ENCODE data around the gene ALDH1A1.
"Not testable (repeated sequence)": the region's sequence is repeated elsewhere in the genome, so short reads cannot be mapped to it uniquely, and the experiment has no call there.

The ALDH1A1 gene

DNA sequence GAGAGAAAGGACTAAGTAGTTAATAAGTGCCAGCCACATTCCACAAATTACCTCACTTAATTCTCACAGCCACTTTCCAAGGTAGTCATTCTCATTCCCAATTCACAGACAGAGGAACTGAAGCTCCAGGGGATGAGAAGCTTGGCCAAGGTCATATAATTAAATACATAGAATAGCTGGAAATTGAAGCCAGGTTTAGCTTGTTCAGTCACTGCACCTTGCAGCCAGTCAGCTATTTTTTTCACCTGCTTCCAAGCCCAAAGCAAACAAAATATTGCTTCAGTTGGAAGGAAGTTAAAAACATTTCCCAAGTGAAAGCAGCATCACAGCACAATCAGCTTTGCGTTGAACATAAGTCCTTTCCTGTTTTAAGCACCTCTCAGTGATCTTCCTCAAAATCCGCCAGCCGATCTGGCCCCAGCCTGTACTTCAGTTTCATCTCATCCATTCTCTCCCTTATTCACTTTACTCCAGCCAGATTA is 4.8 kb downstream of the ALDH1A1 start:
- Histone ChIP-seq H3K4me3 (ENCODE audit: low read length) (no peak overlapping the region), H2AFZ (ENCODE audit: low read depth, low read length) (no peak overlapping the region), H3K36me3 (ENCODE audit: insufficient read depth, low read length) (no peaks in the 10 kb centered on the region), H3K9me3 (ENCODE audit: low read length) (no peaks in the 10 kb centered on the region), H3K4me1 (ENCODE audit: insufficient read depth, low read length) (no peaks in the 10 kb centered on the region), H3K27me3 (ENCODE audit: insufficient read depth, low read length) (peaks cover 2% of the 10 kb centered on the region)

DNA sequence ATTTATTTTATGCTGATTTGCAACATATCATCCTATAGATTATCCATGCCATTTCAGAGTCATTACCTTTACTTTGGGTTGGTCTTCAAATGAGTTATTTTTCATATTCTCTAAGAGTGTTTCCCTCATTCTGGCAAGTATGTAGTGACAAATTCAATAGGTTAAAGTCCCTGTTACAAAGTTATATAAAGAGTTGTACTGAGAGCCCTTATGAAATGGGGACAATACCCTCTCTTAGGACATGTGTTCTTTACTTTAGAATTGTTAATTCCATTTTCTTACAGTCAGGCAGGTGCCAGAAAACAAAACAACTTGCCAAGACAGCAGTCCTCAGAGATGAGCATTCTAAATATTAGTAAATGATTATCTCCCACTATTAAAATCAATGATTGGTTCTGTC is 6.0 kb downstream of the ALDH1A1 start:
- Histone ChIP-seq H3K36me3 (ENCODE audit: insufficient read depth, low read length) (no peaks in the 10 kb centered on the region), H3K9me3 (ENCODE audit: low read length) (no peaks in the 10 kb centered on the region), H3K27me3 (ENCODE audit: insufficient read depth, low read length) (peaks cover 4% of the 10 kb centered on the region), H3K4me1 (ENCODE audit: insufficient read depth, low read length) (no peaks in the 10 kb centered on the region), H2AFZ (ENCODE audit: low read depth, low read length) (no peak overlapping the region), H3K4me3 (ENCODE audit: low read length) (no peak overlapping the region)

DNA sequence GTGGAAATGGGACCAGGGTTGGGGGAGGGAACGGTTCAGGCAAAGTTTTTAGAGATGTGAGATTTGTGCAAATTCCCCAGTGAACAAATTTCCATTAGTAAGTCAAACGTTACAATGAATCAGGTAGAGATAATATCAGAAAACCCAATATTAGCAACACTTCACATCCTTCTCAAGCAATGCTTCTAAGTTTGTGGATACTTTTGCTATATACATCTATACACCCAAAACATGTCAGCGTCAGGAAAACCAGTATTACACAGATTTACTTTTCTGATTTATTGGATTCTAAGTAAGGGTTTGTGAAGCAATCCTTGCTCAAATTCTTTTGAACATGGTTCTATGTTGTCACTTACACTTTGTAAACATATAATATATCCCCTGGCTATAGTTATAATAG is 6.5 kb downstream of the ALDH1A1 start:
- Histone ChIP-seq H3K27me3 (ENCODE audit: insufficient read depth, low read length) (peaks cover 6% of the 10 kb centered on the region), H3K36me3 (ENCODE audit: insufficient read depth, low read length) (no peaks in the 10 kb centered on the region), H2AFZ (ENCODE audit: low read depth, low read length) (no peak overlapping the region), H3K4me3 (ENCODE audit: low read length) (no peak overlapping the region), H3K4me1 (ENCODE audit: insufficient read depth, low read length) (no peaks in the 10 kb centered on the region), H3K9me3 (ENCODE audit: low read length) (no peaks in the 10 kb centered on the region)

DNA sequence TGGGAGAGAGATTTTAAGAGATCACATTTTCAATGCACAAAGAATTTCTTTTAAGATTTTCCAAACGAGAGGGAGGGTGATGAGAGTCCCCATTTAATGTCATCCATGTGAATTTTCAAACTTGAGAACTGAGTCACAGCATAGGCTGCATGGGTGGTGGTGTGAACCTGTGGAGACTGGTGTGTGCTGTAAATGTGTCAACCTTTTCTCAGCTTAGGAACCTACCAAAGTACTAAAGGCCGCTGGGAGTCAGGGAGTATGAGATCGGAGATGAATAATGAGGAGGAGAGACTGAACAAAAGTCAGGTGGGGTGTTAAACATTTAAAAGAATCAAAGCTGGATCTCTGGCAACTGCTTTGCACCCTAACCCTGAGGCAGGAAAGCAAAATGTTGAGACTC is 7.5 kb downstream of the ALDH1A1 start:
- no peaks in the 10 kb centered on the region for H3K4me1 ChIP-seq (ENCODE audit: insufficient read depth, low read length)
- H2AFZ ChIP-seq (ENCODE audit: low read depth, low read length): no peak overlapping the region
- no peaks in the 10 kb centered on the region for H3K9me3 ChIP-seq (ENCODE audit: low read length)
- peaks cover 4% of the 10 kb centered on the region for H3K27me3 ChIP-seq (ENCODE audit: insufficient read depth, low read length)
- no peaks in the 10 kb centered on the region for H3K36me3 ChIP-seq (ENCODE audit: insufficient read depth, low read length)
- no peak overlapping the region for H3K4me3 ChIP-seq (ENCODE audit: low read length)

DNA sequence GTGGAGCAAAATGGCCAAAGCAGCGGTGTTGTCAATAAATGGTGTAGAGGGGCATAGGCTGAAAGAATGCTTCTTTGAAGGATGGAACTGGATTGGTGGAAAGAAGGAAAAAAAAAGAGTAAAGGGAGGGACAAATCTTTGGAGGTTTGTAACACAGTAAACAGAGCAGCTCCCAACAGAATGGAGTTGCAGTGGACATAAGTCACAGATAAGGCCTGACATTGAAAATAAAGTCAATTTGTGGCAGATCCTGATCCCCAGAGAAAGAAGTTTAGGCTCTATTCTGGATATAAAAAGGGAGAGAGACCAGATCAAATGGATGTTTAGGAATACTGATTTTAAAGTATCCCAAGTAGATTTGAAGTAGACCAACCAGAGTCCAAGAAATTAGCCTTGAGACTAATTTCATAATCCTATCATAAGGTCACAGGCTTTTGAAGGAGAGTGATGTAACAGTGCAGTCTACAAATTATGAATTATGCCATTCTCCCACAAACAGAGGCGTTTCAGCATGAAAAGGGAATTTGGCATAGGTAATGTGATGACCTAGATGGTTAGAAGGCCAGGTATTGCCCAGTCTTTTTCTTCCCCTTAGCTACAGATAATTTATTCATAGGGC is 8.9 kb downstream of the ALDH1A1 start:
- Histone ChIP-seq H3K4me3 (ENCODE audit: low read length) (no peak overlapping the region), H3K27me3 (ENCODE audit: insufficient read depth, low read length) (peaks cover 4% of the 10 kb centered on the region), H2AFZ (ENCODE audit: low read depth, low read length) (no peak overlapping the region), H3K9me3 (ENCODE audit: low read length) (no peaks in the 10 kb centered on the region), H3K36me3 (ENCODE audit: insufficient read depth, low read length) (no peaks in the 10 kb centered on the region), H3K4me1 (ENCODE audit: insufficient read depth, low read length) (no peaks in the 10 kb centered on the region)

DNA sequence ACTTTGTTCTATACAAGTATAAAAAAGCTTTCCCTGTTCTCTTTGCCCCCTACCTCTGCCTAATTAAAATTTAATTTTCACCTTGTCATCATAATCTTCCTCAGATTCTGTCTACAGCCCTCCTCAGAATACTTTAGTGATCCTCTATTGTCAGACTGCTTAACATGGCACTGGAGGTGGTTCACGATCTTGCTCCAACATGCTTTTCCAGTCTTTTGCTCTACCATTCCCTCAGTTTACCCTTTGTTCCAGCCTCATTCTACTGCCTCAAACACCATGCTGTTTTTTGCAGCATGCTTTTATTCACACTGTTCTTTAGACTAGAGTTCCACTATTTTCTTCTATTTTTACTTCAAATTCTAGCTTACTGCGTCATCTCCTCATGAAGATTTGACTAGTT is 10.4 kb downstream of the ALDH1A1 start:
- Histone ChIP-seq H3K27me3 (ENCODE audit: insufficient read depth, low read length) (peaks cover 4% of the 10 kb centered on the region), H3K4me3 (ENCODE audit: low read length) (no peak overlapping the region), H3K4me1 (ENCODE audit: insufficient read depth, low read length) (no peaks in the 10 kb centered on the region), H2AFZ (ENCODE audit: low read depth, low read length) (no peak overlapping the region), H3K36me3 (ENCODE audit: insufficient read depth, low read length) (no peaks in the 10 kb centered on the region), H3K9me3 (ENCODE audit: low read length) (no peaks in the 10 kb centered on the region)

DNA sequence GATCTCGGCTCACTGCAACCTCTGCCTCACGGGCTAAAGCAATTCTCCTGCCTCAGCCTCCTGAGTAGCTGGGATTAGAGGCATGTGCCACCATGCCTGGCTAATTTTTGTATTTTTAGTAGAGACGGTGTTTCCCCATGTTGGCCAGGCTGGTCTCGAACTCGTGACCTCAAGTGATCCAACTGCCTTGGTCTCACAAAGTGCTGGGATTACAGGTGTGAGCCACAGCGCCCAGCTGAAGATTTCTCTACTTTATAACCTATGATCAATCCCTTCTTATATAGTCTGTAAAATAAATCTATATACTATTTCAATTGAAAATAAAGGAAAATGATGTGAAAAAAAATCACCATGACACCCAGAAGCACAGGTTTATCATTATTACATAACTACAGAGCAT is 13.3 kb downstream of the ALDH1A1 start:
- not testable (repeated sequence) for H3K9me3 ChIP-seq (ENCODE audit: low read length); H3K36me3 ChIP-seq (ENCODE audit: insufficient read depth, low read length); H3K4me3 ChIP-seq (ENCODE audit: low read length); H2AFZ ChIP-seq (ENCODE audit: low read depth, low read length); H3K4me1 ChIP-seq (ENCODE audit: insufficient read depth, low read length); H3K27me3 ChIP-seq (ENCODE audit: insufficient read depth, low read length)

DNA sequence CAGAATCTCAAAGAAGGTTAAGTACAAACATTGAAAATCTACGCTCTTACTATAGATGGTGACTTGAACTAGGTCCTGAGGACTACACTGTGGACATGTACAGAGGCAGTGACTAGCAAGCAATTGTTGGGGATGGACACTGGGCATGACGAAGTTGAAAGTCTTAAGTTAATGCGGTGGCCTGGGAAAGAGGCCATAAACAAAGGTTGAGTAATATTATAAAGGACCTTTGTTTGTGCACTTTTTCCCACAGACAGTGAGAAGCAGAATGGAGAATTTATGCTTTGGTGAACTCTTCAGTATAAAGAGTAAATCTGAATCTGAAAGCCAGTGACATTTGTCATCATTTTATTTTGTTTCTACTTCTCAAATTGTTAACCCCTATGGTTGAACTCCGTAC is 15.3 kb downstream of the ALDH1A1 start:
- H3K4me1 ChIP-seq (ENCODE audit: insufficient read depth, low read length): peaks cover 6% of the 10 kb centered on the region
- H3K9me3 ChIP-seq (ENCODE audit: low read length): no peaks in the 10 kb centered on the region
- H3K4me3 ChIP-seq (ENCODE audit: low read length): no peak overlapping the region
- no peaks in the 10 kb centered on the region for H3K36me3 ChIP-seq (ENCODE audit: insufficient read depth, low read length)
- H3K27me3 ChIP-seq (ENCODE audit: insufficient read depth, low read length): peaks cover 4% of the 10 kb centered on the region
- no peak overlapping the region for H2AFZ ChIP-seq (ENCODE audit: low read depth, low read length)

DNA sequence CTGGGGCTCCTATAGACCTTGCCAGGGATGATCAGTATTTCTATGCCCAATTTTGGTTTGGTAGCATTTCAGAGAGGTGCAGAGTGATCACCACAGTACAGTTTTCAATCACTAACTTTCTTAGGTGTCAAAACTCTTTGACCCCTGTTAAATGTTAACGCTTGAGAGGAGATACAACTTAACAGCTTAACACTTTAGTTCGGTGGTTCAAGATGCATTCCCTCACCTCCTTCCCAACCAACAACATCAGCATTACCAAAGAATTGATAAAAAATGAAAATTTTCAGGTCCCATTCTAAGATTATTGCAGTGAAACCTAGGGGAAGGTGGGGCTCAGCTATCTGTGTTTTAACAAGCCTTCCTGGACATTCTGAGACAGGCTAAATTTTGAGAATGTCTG is 16.2 kb downstream of the ALDH1A1 start:
- no peaks in the 10 kb centered on the region for H3K36me3 ChIP-seq (ENCODE audit: insufficient read depth, low read length)
- H3K9me3 ChIP-seq (ENCODE audit: low read length): no peaks in the 10 kb centered on the region
- peaks cover 1% of the 10 kb centered on the region for H3K27me3 ChIP-seq (ENCODE audit: insufficient read depth, low read length)
- peaks cover 6% of the 10 kb centered on the region for H3K4me1 ChIP-seq (ENCODE audit: insufficient read depth, low read length)
- no peak overlapping the region for H3K4me3 ChIP-seq (ENCODE audit: low read length)
- H2AFZ ChIP-seq (ENCODE audit: low read depth, low read length): no peak overlapping the region

DNA sequence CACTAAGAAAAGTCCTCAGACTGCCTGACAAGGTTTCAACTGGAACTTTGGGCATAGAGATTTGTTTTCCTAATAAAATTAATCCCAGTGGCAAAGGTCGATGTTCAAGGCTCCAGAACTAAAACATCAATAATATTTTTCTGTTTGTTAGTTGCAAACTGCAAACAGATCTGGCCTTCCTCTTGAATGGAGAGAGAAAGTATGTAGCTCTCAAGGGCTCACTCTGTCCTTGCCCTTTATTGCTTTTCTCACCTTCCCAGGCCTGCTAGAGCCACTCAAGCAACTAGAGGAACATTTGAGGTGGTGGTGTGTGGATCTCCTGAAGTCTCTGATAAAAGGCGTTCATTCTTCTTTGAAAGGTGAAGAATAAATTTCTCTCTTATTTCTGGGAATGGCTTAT is 16.6 kb downstream of the ALDH1A1 start:
- Histone ChIP-seq H3K36me3 (ENCODE audit: insufficient read depth, low read length) (no peaks in the 10 kb centered on the region), H3K4me3 (ENCODE audit: low read length) (no peak overlapping the region), H2AFZ (ENCODE audit: low read depth, low read length) (no peak overlapping the region), H3K4me1 (ENCODE audit: insufficient read depth, low read length) (peaks cover 6% of the 10 kb centered on the region), H3K27me3 (ENCODE audit: insufficient read depth, low read length) (no peaks in the 10 kb centered on the region), H3K9me3 (ENCODE audit: low read length) (no peaks in the 10 kb centered on the region)

DNA sequence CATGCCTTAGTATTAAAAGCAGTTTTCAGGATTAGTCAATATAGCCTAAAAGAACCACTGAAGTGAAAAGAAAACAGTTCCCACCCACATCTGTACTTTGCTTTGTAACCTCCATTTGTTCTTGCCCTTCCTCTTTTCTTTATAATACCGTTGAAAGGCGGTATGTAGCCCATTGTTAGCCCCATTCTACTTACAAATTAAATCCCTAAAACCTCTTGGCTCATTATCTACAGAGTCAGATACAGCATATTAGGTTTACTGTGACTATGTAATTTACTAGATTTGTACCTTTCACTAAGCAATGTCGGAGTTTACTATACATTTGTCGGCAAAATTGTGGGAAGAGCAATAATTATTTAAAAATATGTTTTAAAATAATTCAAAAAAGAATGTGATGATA is 17.3 kb downstream of the ALDH1A1 start:
- Histone ChIP-seq H3K36me3 (ENCODE audit: insufficient read depth, low read length) (no peaks in the 10 kb centered on the region), H2AFZ (ENCODE audit: low read depth, low read length) (no peak overlapping the region), H3K27me3 (ENCODE audit: insufficient read depth, low read length) (no peaks in the 10 kb centered on the region), H3K4me1 (ENCODE audit: insufficient read depth, low read length) (peaks cover 6% of the 10 kb centered on the region), H3K9me3 (ENCODE audit: low read length) (no peaks in the 10 kb centered on the region), H3K4me3 (ENCODE audit: low read length) (no peak overlapping the region)

DNA sequence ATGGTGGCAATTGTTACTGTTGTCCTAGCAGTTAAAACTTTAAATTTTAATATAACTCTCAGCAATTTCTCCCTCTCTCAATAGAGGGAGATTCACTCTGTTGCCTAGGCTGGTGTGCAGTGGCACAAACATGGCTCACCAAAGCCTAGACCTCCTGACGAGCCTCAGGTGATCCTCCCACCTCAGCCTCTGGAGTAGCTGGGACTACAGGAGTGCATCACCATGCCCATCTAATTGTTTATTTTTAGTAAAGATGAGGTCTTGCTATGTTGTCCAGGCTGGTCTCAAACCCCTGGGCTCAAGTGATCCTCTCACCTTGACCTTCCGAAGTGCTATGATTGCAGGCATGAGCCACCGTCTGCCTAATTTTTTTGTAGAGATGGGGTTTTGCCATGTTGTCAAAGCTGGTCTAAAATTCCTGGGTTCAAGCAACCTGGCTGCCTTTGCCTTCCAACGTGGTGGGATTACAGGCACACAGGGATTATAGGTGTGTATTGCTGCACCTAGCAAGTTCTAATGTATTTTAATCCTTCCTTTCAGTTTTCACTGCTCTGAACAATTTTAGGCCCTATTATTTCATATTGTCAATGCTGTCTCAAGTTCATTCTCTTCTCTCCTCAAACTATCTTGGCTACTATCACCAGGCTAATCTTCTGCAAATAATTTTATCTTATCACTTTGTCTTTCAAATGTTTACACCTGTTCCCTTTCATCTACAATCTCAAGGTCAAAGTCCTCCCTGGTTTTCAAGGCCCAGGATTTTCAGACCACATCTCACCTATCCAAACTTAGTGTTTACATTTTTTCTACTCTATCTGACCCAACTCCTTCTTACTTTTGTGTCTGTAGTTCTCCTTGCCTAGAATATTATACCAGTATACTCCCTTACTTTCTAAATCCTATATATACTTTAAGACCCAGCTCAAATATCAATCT is 18.9 kb downstream of the ALDH1A1 start:
- peaks cover 6% of the 10 kb centered on the region for H3K4me1 ChIP-seq (ENCODE audit: insufficient read depth, low read length)

DNA sequence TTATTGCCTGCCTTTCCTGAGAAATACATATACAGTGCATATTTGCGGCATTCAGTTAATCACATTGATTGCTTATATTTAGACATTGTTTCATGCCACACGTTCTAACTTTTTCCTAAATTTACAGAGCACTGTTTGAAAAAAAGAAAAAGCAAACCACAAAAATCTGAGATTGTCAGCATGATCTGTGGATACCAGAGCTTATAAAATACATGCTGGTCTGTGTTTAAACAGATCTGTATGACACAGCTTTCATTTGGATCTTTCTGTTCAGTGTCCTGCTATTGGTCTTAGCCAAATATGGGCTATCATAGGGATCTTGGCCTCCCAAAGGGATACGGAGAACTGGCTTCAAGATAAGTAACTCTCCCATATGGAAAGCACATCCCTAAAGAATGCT is 20.2 kb downstream of the ALDH1A1 start:
- Histone ChIP-seq H3K4me1 (ENCODE audit: insufficient read depth, low read length) (peaks cover 6% of the 10 kb centered on the region), H3K27me3 (ENCODE audit: insufficient read depth, low read length) (no peaks in the 10 kb centered on the region), H3K9me3 (ENCODE audit: low read length) (no peaks in the 10 kb centered on the region), H3K4me3 (ENCODE audit: low read length) (no peak overlapping the region), H3K36me3 (ENCODE audit: insufficient read depth, low read length) (no peaks in the 10 kb centered on the region), H2AFZ (ENCODE audit: low read depth, low read length) (no peak overlapping the region)

More for the DNA sequence above, 18.9 kb downstream of the ALDH1A1 start:
- H2AFZ ChIP-seq (ENCODE audit: low read depth, low read length): no peak overlapping the region
- no peaks in the 10 kb centered on the region for H3K9me3 ChIP-seq (ENCODE audit: low read length)
- H3K4me3 ChIP-seq (ENCODE audit: low read length): no peak overlapping the region
- no peaks in the 10 kb centered on the region for H3K27me3 ChIP-seq (ENCODE audit: insufficient read depth, low read length)
- H3K36me3 ChIP-seq (ENCODE audit: insufficient read depth, low read length): no peaks in the 10 kb centered on the region
